ENCODE data around the gene POU2AF3.

POU2AF3 gene

GRCh38 chr11:111352231-111352746, 53.9 kb downstream of the POU2AF3 start:
- no peak overlapping the region for H3K4me3 ChIP-seq (ENCODE audit: low read depth, low read length)

GRCh38 chr11:111352935-111353710, 54.8 kb downstream of the POU2AF3 start:
- H3K4me3 ChIP-seq (ENCODE audit: low read depth, low read length): no peak overlapping the region

DNA sequence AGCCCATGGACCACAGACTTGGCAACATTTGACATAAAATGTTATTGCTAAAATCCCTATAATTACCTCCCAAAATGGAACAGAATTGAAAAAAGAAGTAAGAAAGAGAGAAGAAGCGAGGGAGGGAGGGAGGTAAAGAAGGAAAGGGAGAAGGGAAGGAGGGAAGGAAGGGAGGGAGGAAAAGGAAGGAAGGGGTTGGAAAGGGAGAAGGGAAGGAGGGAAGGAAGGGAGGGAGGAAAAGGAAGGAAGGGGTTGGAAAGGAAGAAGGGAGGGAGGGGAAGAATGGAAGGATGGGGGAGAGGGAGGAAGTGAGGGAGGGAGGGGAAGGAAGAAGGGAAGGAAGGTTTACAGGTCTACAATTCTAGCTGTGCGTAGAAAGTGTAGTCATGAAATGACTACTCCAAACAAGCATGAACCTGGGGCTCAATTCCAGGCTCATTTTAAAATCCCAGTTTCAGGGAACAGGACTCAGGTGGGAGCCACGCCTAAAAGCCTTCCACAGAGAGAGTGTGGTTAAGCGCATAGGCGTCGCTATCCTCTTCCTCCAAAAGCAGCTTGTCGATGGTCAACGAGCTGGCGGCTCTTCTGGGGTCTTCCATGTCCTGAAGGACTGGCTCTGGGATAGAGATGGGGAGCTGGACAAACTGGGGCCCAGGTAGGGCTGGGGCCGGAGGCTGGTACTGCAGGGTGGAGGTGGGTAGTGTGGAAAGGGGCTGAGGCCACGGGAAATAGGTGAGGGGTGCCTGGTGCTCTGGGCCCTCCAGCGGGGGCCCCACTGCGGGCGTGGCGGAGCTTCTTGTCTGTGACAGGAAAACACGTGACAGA, 55.6 kb downstream of the POU2AF3 start:
- no peak overlapping the region for H3K4me3 ChIP-seq (ENCODE audit: low read depth, low read length)

- no peak overlapping the region for H3K4me3 ChIP-seq (ENCODE audit: low read depth, low read length)
Observed at GRCh38 chr11:111354601-111354891, 56.2 kb downstream of the POU2AF3 start.

- no peak overlapping the region for H3K4me3 ChIP-seq (ENCODE audit: low read depth, low read length)
Observed at GRCh38 chr11:111355101-111355500, 56.8 kb downstream of the POU2AF3 start.

DNA sequence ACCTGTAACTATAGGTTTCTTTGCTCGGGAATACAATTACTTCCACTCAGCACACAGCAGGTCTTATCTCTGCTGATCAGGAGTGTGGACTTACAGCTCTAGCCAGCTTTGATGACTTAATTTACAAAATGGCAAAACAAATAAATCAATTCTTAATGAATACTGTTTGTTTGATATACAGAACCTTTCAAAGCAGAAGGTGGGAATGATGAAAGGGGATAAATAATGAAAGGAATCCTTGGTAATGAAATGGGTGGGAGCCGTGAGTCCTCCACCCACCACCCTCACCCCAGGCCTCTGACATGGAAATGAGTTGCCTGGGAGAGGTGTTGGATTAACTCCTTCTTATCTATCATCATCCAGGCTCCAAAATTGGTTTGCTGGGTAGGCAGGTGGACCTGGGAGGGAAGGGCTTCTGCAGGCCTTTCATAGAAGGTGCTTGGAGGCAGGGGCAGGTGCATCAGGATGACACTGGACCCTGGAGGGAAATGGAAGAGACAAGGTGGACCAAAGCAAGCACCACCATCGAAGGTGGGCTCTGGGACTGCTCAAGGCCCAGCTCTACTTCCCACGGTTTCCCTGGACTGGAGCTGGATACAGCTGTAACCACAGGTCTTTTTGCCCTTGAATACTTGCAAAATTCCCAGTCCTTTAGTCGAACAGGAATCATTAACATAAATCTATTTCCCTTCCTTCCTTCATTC, 57.8 kb downstream of the POU2AF3 start:
- H3K4me3 ChIP-seq (ENCODE audit: low read depth, low read length): no peak overlapping the region

DNA sequence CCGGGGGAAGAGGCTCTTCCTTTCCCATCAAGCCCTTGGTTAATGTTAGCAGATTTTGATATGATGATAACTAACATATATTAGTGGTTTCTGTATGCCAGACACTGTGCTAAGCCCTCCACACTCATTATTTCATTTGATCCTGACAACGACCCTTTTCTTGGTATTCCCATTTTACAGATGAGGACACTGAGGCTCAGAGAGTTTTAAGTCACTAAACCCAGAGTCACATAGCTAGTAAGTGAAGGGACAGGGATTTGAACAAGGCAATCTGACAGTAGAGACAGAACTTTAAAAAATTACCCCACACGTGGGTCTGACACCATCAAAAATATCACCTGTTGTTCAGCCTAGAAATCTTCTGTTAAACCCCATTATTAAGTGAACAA, 58.3 kb downstream of the POU2AF3 start:
- H3K4me3 ChIP-seq (ENCODE audit: low read depth, low read length): no peak overlapping the region

DNA sequence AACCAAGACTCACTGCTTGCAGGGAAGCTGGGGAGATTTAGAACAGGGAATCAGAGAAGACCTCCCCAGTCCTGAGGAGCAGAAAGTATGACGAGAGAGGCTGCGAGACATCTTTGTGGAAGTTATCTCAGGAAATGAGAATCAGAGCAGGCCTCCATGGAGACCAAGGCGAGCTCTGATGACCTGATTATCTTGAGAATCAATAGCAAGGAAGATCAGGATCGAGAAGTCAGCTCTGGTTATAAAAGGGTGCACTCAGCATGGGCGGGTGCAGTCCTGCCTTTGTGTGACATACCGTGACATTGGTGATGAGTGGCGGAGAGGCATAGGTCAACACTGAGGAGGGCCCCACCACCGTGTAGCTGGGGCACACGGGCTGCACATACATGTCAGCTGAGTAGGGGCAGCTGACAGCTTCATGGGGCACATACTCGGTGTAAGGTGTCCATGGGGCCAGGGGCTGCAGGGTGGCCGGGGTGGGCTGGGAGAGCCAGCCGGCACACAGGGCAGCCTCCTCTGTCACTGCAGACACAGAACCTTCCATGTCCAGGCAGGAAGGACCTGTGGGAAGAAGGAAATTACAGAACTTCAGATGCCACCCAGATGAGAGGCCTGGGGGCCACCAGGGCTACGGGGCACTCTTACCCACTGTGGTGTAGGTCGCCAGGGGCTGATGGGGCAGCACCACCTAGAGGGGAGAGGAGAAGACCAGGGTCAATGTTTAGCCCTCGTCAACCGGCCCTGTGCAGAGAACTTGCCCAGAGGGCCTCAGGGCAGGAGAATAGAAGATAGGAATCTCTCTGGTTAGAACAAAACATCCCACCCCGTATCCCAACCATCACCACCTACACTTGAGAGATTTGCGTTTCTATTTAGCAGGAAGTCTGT, 59.0 kb downstream of the POU2AF3 start:
- no peak overlapping the region for H3K4me3 ChIP-seq (ENCODE audit: low read depth, low read length)

Data from iPS-11a (cell line).